ENCODE data around the gene PIWIL4.
"Not testable (repeated sequence)": the region's sequence is repeated elsewhere in the genome, so short reads cannot be mapped to it uniquely, and the experiment has no call there.

PIWIL4 gene

GRCh38 chr11:94555752-94556329 lies 11.3 kb upstream of the PIWIL4 start:
- not testable (repeated sequence) for H3K27me3 ChIP-seq (ENCODE audit: control insufficient read depth, insufficient read depth, low read length); H3K4me3 ChIP-seq (ENCODE audit: low read length); H3K36me3 ChIP-seq (ENCODE audit: control insufficient read depth, low read depth, low read length); H3K4me1 ChIP-seq (ENCODE audit: control insufficient read depth, low read depth, low read length); H3K9me3 ChIP-seq (ENCODE audit: control insufficient read depth, low read depth, low read length); H3K27ac ChIP-seq (ENCODE audit: low read length); H3K9ac ChIP-seq (ENCODE audit: low read length)

GRCh38 chr11:94557421-94557820 lies 9.7 kb upstream of the PIWIL4 start:
- H3K27me3 ChIP-seq (ENCODE audit: control insufficient read depth, insufficient read depth, low read length) = no peaks in the 10 kb centered on the region
- H3K4me3 ChIP-seq (ENCODE audit: low read length) = no peak overlapping the region
- no peaks in the 10 kb centered on the region for H3K9me3 ChIP-seq (ENCODE audit: control insufficient read depth, low read depth, low read length)
- H3K36me3 ChIP-seq (ENCODE audit: control insufficient read depth, low read depth, low read length) = no peaks in the 10 kb centered on the region
- no peak overlapping the region for H3K27ac ChIP-seq (ENCODE audit: low read length)
- no peak overlapping the region for H3K9ac ChIP-seq (ENCODE audit: low read length)
- no peaks in the 10 kb centered on the region for H3K4me1 ChIP-seq (ENCODE audit: control insufficient read depth, low read depth, low read length)

- H3K9me3 ChIP-seq (ENCODE audit: control insufficient read depth, low read depth, low read length) = no peaks in the 10 kb centered on the region
- no peak overlapping the region for H3K27ac ChIP-seq (ENCODE audit: low read length)
- H3K36me3 ChIP-seq (ENCODE audit: control insufficient read depth, low read depth, low read length) = no peaks in the 10 kb centered on the region
- H3K4me3 ChIP-seq (ENCODE audit: low read length) = no peak overlapping the region
- no peaks in the 10 kb centered on the region for H3K27me3 ChIP-seq (ENCODE audit: control insufficient read depth, insufficient read depth, low read length)
- no peaks in the 10 kb centered on the region for H3K4me1 ChIP-seq (ENCODE audit: control insufficient read depth, low read depth, low read length)
- H3K9ac ChIP-seq (ENCODE audit: low read length) = no peak overlapping the region
Observed at GRCh38 chr11:94557992-94558391, 9.2 kb upstream of the PIWIL4 start.

- H3K9ac ChIP-seq (ENCODE audit: low read length) = no peak overlapping the region
- H3K4me1 ChIP-seq (ENCODE audit: control insufficient read depth, low read depth, low read length) = no peaks in the 10 kb centered on the region
- H3K36me3 ChIP-seq (ENCODE audit: control insufficient read depth, low read depth, low read length) = no peaks in the 10 kb centered on the region
- H3K9me3 ChIP-seq (ENCODE audit: control insufficient read depth, low read depth, low read length) = no peaks in the 10 kb centered on the region
- no peak overlapping the region for H3K4me3 ChIP-seq (ENCODE audit: low read length)
- H3K27me3 ChIP-seq (ENCODE audit: control insufficient read depth, insufficient read depth, low read length) = no peaks in the 10 kb centered on the region
- no peak overlapping the region for H3K27ac ChIP-seq (ENCODE audit: low read length)
Observed at GRCh38 chr11:94558468-94558867, 8.7 kb upstream of the PIWIL4 start.

GRCh38 chr11:94558932-94559331 lies 8.2 kb upstream of the PIWIL4 start:
- Histone ChIP-seq H3K9ac (ENCODE audit: low read length) (no peak overlapping the region), H3K27ac (ENCODE audit: low read length) (no peak overlapping the region), H3K4me1 (ENCODE audit: control insufficient read depth, low read depth, low read length) (no peaks in the 10 kb centered on the region)

GRCh38 chr11:94559361-94559760 lies 7.8 kb upstream of the PIWIL4 start:
- H3K9ac ChIP-seq (ENCODE audit: low read length) = no peak overlapping the region
- H3K36me3 ChIP-seq (ENCODE audit: control insufficient read depth, low read depth, low read length) = no peaks in the 10 kb centered on the region
- no peaks in the 10 kb centered on the region for H3K9me3 ChIP-seq (ENCODE audit: control insufficient read depth, low read depth, low read length)
- H3K4me3 ChIP-seq (ENCODE audit: low read length) = no peak overlapping the region
- H3K4me1 ChIP-seq (ENCODE audit: control insufficient read depth, low read depth, low read length) = no peaks in the 10 kb centered on the region
- no peaks in the 10 kb centered on the region for H3K27me3 ChIP-seq (ENCODE audit: control insufficient read depth, insufficient read depth, low read length)
- no peak overlapping the region for H3K27ac ChIP-seq (ENCODE audit: low read length)

More at GRCh38 chr11:94558932-94559331, 8.2 kb upstream of the PIWIL4 start:
- Histone ChIP-seq H3K36me3 (ENCODE audit: control insufficient read depth, low read depth, low read length) (no peaks in the 10 kb centered on the region), H3K27me3 (ENCODE audit: control insufficient read depth, insufficient read depth, low read length) (no peaks in the 10 kb centered on the region), H3K9me3 (ENCODE audit: control insufficient read depth, low read depth, low read length) (no peaks in the 10 kb centered on the region), H3K4me3 (ENCODE audit: low read length) (no peak overlapping the region)

GRCh38 chr11:94560834-94561233 lies 6.3 kb upstream of the PIWIL4 start:
- H3K9ac ChIP-seq (ENCODE audit: low read length) = no peak overlapping the region
- H3K9me3 ChIP-seq (ENCODE audit: control insufficient read depth, low read depth, low read length) = no peaks in the 10 kb centered on the region
- no peaks in the 10 kb centered on the region for H3K36me3 ChIP-seq (ENCODE audit: control insufficient read depth, low read depth, low read length)
- H3K4me3 ChIP-seq (ENCODE audit: low read length) = no peak overlapping the region
- H3K27ac ChIP-seq (ENCODE audit: low read length) = no peak overlapping the region
- no peaks in the 10 kb centered on the region for H3K27me3 ChIP-seq (ENCODE audit: control insufficient read depth, insufficient read depth, low read length)
- no peaks in the 10 kb centered on the region for H3K4me1 ChIP-seq (ENCODE audit: control insufficient read depth, low read depth, low read length)

GRCh38 chr11:94563176-94563847 lies 3.9 kb upstream of the PIWIL4 start:
- Histone ChIP-seq H3K9me3 (ENCODE audit: control insufficient read depth, low read depth, low read length) (no peaks in the 10 kb centered on the region), H3K9ac (ENCODE audit: low read length) (no peak overlapping the region), H3K27ac (ENCODE audit: low read length) (no peak overlapping the region), H3K27me3 (ENCODE audit: control insufficient read depth, insufficient read depth, low read length) (no peaks in the 10 kb centered on the region), H3K4me3 (ENCODE audit: low read length) (no peak overlapping the region), H3K4me1 (ENCODE audit: control insufficient read depth, low read depth, low read length) (no peaks in the 10 kb centered on the region), H3K36me3 (ENCODE audit: control insufficient read depth, low read depth, low read length) (no peaks in the 10 kb centered on the region)

GRCh38 chr11:94563848-94564467 lies 3.2 kb upstream of the PIWIL4 start:
- no peaks in the 10 kb centered on the region for H3K36me3 ChIP-seq (ENCODE audit: control insufficient read depth, low read depth, low read length)
- H3K27ac ChIP-seq (ENCODE audit: low read length) = no peak overlapping the region
- no peak overlapping the region for H3K4me3 ChIP-seq (ENCODE audit: low read length)
- H3K9ac ChIP-seq (ENCODE audit: low read length) = no peak overlapping the region
- H3K9me3 ChIP-seq (ENCODE audit: control insufficient read depth, low read depth, low read length) = no peaks in the 10 kb centered on the region
- H3K4me1 ChIP-seq (ENCODE audit: control insufficient read depth, low read depth, low read length) = no peaks in the 10 kb centered on the region
- H3K27me3 ChIP-seq (ENCODE audit: control insufficient read depth, insufficient read depth, low read length) = no peaks in the 10 kb centered on the region

- Histone ChIP-seq H3K4me1 (ENCODE audit: control insufficient read depth, low read depth, low read length) (no peaks in the 10 kb centered on the region), H3K27ac (ENCODE audit: low read length) (no peak overlapping the region), H3K9ac (ENCODE audit: low read length) (no peak overlapping the region), H3K36me3 (ENCODE audit: control insufficient read depth, low read depth, low read length) (no peaks in the 10 kb centered on the region), H3K4me3 (ENCODE audit: low read length) (no peak overlapping the region), H3K27me3 (ENCODE audit: control insufficient read depth, insufficient read depth, low read length) (no peaks in the 10 kb centered on the region), H3K9me3 (ENCODE audit: control insufficient read depth, low read depth, low read length) (no peaks in the 10 kb centered on the region)
Observed at GRCh38 chr11:94568200-94568599, 1.0 kb downstream of the PIWIL4 start.

- H3K9me3 ChIP-seq (ENCODE audit: control insufficient read depth, low read depth, low read length) = no peaks in the 10 kb centered on the region
- no peaks in the 10 kb centered on the region for H3K36me3 ChIP-seq (ENCODE audit: control insufficient read depth, low read depth, low read length)
- no peak overlapping the region for H3K9ac ChIP-seq (ENCODE audit: low read length)
- no peak overlapping the region for H3K4me3 ChIP-seq (ENCODE audit: low read length)
- H3K4me1 ChIP-seq (ENCODE audit: control insufficient read depth, low read depth, low read length) = no peaks in the 10 kb centered on the region
- no peaks in the 10 kb centered on the region for H3K27me3 ChIP-seq (ENCODE audit: control insufficient read depth, insufficient read depth, low read length)
- H3K27ac ChIP-seq (ENCODE audit: low read length) = no peak overlapping the region
Observed at GRCh38 chr11:94568717-94569116, 1.5 kb downstream of the PIWIL4 start.

GRCh38 chr11:94572975-94573374 lies 5.8 kb downstream of the PIWIL4 start:
- not testable (repeated sequence) for H3K4me1 ChIP-seq (ENCODE audit: control insufficient read depth, low read depth, low read length); H3K27me3 ChIP-seq (ENCODE audit: control insufficient read depth, insufficient read depth, low read length); H3K9ac ChIP-seq (ENCODE audit: low read length); H3K27ac ChIP-seq (ENCODE audit: low read length); H3K36me3 ChIP-seq (ENCODE audit: control insufficient read depth, low read depth, low read length); H3K4me3 ChIP-seq (ENCODE audit: low read length); H3K9me3 ChIP-seq (ENCODE audit: control insufficient read depth, low read depth, low read length)

All from iPS-18a (cell line).